HG03432 (cell line): Measurements from ENCODE around the gene AMH.

ENCODE experiments used
- ATAC-seq: cut with Tn5 transposase; IDR thresholded peaks from one replicate; pipeline ENCODE4 v1.9.1; 2021; ENCODE audit warnings: mild to moderate bottlenecking, moderate library complexity; ENCODE audit not compliant: unreplicated experiment

AMH gene

DNA sequence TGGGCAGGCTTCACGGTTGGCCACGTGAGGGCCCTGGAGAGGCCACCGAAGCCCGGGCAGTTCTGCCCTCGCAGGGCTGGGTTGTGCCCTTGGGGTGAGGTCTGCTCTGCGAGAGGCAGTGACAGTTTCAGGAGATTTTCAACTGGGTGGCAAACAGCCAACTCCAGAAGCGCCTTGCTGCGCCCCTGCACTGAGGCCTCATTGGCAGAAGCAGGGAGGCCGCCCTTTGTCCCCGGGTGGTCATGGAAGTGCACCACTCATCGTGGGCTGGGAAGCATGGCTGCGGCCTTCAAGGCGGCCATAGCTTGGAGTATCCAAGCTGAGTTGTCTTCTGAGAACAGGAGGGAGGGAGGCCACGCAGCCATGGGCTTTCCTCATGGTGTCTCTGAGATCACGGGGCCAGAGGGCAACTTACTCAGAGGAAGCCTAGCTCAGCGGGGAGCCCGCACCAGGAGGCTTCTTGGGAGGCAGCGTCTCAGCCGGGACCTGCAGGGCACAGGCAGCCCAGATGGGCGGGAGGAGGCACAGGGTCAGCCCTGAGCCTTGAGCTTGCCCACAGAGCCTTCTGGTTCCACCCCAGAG lies 27.8 kb upstream of the AMH start:
- ATAC-seq: no peak

DNA sequence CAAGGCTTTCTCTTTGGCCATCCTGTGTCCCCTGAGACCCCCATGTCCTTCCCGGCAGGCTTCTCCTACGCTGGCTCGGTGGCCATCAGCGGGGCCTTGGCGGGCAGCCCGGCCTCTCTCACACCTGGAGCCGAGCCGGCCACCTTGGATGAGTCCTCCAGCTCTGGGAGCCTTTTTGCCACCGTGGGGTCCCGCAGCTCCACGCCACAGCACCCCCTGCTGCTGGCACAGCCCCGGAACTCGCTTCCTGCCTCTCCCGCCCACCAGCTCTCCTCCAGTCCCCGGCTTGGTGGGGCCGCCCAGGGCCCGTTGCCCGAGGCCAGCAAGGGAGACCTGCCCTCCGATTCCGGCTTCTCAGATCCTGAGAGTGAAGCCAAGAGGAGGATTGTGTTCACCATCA lies 27.2 kb upstream of the AMH start:
- ATAC-seq: no peak

DNA sequence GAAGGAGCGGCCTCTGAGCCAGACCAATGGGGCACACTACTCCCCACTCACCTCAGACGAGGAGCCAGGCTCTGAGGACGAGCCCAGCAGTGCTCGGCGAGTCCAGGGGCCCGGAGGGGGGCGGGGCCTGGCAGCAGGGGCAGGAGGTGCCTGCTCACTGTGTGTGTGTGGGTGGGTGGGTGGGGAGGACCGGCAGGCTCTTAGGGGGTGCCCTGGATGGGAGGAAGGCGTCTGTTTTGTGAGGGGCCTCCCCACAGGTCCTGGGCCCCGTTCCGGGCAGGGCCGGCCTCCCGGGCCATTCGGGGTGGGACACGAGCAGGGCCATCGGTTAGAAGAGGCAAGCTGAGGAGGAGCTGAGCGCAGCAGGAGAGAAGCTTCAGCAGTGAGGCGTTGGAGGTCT lies 25.7 kb upstream of the AMH start:
- no peak for ATAC-seq

DNA sequence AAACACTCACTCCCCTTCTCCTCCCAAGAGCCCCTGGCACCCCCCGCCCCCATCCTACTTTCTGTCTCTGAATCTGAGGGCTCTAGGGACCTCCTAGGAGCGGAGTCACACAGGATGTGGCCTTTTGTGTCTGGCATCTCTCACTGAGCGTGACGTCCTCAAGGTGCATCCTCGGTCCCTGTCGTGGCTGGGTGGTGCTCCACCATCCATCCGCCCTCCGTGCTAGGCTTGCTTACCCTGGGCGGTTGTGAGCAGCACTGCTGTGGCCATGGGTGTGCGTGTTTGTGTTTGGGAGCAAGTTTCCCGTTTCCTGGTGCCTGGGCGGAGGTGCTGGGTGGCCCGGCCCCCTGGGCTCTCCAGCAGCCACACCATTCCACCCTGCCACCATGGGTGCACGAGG lies 25.2 kb upstream of the AMH start:
- peak; percentile 41 for ATAC-seq

DNA sequence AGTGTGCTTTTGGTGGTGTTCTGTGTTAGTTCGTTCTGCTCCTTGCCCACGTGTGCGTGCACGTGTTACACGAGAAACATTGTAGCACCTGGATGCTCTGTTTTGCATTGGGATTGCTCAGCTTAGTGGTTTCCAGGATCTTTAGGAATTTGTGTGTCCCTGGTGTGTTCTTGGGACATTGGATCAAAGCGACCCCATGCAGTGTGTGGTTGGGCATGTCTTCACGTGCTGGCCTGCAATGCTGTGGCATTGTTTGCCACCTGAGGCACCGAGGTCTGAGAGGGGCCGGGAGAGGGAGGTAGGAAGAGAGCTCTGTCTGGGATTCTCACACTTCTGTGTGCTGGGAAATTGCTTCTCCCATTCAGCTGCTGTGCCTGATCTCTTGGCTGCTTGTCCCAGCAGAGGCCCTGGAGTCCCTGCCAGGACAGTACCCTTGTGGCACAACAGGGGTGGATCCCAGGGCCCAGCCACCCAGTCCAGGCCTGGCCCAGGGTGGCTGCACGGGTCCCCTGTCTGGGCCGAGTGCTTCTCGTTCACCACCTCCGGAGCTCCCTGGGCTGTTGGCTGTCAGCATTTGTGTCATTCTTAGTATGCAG lies 24.3 kb upstream of the AMH start:
- no peak for ATAC-seq

DNA sequence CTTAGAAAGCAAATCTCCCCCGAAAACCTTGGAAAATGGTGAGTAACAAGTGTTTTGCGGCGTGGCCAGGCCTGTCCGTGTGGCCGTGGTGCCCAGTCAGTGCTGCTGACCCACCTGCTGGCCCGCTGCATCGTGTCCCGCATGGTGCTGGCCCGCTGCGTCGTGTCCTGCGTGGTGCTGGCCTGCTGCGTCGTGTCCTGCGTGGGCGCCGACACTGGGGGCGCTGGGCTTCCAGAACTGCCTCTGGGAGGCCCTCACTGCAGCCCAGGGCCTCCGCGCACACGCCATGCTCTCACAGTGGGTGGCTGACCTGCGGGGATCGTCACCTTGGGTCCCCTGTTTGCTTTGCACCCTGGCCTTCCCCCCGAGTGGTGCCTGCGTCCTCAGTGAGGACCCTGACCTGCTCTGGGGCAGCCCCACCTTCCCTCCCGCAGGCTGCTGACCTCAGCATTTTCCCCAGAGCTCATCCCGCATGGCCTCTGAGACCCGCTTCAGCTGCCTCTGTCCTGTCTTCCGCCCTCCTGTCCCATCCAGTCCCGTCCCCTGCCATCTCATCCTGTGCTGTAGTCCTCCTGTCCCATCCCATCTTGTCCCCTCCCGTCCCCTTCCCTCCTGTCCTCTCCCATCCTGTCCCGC lies 23.6 kb upstream of the AMH start:
- no peak for ATAC-seq

DNA sequence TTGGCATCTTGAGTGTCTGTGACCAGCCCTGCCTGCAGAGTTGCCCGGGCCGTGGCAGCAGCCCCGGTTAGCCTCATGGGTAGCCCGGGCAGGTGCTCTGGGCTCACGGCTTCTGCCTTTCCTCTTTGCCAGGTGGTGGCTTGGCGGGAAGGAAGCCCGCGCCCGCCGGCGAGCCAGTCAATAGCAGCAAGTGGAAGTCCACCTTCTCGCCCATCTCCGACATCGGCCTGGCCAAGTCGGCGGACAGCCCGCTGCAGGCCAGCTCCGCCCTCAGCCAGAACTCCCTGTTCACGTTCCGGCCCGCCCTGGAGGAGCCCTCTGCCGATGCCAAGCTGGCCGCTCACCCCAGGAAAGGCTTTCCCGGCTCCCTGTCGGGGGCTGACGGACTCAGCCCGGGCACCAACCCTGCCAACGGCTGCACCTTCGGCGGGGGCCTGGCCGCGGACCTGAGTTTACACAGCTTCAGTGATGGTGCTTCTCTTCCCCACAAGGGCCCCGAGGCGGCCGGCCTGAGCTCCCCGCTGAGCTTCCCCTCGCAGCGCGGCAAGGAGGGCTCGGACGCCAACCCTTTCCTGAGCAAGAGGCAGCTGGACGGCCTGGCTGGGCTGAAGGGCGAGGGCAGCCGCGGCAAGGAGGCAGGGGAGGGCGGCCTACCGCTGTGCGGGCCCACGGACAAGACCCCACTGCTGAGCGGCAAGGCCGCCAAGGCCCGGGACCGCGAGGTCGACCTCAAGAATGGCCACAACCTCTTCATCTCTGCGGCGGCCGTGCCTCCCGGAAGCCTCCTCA lies 22.9 kb upstream of the AMH start:
- no peak for ATAC-seq

DNA sequence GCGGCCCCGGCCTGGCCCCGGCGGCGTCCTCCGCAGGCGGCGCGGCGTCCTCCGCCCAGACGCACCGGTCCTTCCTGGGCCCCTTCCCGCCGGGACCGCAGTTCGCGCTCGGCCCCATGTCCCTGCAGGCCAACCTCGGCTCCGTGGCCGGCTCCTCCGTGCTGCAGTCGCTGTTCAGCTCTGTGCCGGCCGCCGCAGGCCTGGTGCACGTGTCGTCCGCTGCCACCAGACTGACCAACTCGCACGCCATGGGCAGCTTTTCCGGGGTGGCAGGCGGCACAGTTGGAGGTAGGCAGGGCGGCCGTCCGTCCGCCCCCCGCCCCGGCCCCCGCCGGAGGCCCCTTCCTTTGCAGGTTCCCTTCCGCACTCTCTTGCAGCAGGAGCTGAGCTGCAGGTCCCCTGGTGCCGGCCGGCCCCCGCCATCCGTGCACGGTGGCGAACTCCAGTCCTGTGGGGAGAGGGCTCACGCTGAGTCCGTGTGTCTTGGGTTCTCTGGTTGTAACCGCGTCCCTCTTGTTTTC lies 22.2 kb upstream of the AMH start:
- no peak for ATAC-seq

DNA sequence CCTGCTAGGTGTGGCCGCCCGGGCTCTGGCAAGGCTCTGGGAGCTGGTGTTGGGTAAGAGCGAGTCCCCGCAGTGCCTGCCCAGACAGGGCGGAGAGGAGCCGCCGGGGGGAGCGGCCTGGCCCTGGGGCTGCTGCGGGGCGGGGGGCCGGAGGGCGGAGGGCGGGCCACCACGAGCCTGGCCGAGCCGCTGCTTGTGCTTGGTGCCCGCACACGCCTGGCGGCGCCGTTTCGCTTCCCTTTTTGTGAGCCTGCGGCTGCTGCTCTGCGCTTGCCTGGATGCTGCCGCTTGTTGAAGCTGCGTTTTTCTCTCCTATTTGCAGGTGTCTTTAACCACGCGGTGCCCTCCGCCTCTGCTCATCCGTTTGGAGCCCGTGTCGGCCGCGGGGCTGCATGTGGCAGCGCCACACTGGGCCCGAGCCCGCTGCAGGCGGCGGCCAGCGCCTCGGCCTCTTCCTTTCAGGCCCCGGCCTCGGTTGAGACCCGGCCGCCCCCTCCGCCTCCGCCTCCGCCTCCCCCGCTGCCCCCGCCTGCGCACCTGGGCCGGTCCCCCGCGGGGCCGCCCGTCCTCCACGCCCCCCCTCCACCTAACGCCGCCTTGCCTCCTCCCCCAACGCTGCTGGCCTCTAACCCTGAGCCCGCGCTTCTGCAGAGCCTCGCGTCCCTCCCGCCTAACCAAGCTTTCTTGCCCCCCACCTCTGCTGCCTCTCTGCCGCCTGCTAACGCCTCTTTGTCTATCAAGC lies 21.5 kb upstream of the AMH start:
- no peak for ATAC-seq

DNA sequence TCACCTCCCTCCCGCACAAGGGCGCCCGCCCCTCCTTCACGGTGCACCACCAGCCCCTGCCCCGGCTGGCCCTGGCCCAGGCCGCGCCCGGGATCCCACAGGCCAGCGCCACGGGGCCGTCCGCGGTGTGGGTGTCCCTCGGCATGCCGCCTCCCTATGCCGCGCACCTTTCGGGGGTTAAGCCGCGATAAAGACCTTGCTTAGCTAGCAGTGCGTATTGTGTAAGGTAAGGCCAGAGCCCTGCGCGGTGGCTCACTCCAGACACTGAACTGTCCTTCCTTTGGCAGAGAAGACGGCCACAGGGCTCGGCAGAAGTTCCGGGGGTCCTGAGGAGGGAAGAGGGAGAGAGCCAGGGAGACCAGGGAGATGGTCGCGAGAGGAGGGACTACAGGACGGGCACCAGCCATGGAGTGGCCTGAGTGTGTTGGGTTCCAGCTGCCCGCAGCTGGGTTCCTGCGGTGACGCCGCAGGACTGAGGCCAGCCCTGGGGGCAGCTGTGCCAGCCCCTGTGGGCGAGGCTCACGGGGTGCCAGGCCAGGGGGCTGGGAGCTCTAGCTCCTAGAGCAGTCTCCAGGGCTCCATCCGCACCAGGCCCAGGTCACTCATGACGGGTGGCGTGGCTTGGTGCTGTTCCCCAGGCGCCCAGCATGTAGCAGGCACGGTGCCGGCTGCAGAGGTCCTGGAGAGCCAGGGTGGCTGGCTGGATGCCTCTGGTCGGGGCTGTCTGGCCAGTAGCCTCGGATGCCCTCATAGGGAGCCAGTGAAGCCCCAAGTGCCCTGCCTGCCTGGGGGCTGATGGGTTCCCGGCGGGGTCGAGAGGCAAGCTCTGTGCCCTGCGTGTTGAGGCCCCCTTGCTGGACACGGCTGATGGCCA lies 20.7 kb upstream of the AMH start:
- no peak for ATAC-seq

DNA sequence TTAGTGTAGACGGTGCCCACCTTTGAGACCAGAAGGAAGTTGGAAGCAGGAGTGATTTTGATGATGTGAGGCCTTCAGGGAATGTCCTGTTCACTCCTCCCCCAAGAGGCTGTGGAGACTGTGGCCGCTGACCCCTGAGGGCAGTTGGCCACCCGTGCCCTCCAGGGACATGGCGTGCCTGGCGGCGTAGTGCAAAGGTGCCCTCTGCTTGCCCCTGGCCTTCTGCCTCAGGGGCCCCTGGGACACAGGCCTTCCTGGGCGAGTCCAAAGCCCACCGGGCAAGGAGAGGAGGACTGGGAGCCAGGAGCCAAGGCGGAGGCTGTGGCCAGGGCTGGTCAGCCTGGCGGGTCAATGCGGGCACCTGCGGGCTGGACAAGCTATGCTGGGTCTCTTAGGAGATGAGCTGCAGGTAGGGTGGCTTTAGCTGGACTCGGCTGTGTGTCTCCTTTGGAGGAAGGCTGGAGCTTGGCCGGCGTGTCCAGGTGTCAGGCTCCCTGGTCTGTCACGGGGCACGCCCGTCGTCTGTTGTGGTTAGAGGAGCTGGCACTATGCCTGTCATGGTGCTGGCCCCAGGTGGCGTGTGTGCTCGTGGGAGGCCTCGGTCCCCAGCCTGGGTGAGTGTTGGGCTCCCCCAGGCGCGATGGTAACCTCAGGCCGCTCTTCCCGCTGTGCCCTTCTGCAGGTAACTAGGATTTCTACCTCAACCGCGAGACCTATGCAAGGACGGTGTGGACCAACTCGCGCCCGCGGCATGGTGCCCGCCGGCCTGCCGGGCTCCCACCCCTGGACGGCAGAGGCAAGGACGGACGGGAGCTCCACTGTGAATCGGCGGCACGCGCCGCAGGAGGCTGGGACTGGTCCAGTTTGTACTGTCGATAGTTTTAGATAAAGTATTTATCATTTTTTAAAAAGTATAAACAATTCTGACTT lies 19.8 kb upstream of the AMH start:
- no peak for ATAC-seq

DNA sequence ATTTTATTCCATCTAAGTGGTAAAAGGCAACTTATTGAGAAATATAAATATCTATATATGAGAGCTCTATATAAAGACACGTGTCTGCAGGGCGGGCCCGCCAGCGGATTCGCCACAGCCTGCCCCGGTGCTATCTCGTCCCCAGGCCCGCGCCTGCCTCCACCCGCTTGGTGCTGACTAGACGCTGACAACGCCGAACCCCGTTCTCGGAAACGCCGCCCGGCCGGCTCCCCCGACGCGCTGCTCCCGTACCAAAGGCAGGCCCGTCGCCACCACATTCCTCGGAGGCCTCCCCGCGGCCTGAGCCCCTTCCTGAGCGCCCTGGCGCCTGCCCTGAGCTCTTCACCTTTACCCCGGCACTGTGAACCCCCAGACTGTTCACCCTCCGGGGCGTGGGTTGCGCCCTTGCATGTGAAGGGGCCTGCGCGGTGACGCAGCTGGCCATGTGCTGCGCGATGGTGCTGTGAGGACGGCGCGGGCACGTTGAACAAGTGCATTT lies 19.0 kb upstream of the AMH start:
- no peak for ATAC-seq

DNA sequence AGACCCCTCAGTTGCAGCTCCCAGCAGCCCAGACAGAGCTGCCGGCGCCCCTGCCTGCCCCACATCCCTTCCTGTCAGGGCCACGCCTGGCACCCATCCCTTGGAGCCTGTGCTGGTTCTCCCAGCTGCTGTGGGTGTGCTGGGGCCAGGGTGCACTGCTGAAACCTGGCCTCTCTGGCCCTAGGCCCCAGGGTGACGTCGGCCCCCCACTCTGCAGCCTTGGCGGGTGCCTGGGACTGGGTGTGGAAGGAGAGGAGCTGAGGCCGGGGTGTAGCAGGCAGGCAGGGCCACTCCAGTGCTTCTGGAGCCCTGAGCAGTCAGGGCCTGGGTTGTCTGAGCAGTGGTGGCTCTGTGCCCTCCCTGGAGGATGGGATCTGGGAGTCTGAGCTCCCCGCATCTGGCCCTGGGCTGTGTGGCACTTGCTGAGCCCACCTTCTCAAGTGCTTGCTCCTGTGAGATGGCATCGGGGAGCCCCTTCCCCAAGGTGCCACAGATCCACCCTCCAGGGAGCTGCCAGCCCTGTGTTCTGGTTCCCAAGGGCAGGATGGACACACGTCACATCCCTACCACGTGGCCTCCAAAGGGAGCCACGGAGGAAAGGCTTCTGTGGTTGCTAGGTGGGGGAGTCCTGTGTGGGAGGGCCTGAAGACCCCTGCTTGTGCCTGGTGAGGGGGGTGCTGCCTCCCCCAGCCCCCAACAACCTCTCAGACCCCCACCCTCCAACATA lies 18.2 kb upstream of the AMH start:
- ATAC-seq: no peak

DNA sequence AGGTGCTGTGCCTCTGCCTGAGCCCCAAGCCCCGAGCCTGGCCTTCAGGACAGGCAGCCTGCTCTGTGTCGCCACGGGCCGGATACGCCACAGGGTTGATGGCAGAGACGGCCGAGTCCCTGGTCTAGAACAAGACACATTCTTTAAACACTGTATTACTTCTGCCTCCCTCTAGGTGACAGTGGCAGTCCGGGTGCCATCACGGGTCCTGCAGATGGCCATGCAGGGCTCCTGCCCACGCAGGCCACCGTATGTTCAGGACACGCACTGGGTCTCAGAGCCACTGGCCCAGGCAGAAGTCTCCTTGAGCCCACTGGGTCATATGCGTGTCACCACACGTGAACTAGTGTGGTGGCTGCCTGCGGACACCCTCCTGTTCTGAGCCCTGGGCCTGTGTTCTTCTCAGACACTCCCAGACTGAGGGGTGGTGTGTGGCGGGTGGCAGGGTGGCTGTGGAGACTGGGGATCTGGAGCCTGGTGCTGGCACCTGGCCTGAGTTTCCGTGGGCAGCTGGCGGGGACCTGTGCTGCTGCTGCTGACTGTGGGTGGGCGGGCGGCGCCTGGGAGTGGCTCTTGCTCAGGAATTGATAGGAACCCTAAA lies 17.4 kb upstream of the AMH start:
- no peak for ATAC-seq

DNA sequence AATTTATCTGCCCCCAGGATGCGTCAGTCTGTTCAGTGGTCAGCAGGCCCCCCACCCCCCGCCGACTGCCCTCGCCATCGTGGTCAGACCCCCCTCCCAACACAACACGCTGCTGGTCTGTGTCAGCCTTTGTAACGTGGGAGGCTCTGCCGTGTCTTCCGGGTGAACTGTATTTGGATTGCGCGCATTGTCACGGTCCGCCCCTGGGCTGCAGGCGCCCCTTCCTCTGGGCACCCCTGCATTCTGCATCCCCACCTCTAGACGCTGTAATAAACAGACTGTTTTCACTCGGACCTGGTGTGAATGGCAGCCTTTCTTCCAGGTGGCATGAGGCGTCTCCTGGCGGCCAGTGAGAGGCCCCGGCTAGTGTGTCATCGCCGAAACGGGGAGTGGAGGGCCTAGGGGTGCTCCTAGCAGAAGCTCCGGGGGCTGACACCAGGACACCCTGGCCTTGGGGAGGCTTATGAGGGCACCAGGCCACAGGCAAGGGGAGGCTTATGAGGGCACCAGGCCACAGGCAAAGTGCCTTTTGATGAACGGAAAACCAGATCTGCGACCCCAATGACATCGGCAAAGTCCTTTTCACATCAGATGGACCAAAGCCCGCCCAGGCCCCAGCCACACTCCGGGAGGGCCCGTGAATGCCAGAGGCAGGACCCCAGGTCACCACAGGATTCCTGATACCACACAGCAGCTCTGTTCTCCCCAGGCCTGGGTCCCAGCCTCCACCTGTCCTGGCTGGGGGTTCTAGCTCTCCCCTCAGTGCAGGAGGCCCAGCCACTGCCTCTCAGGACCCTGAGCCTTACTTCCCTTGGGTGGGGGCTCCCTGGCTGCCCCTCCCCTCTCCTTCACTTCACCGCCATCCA lies 16.6 kb upstream of the AMH start:
- ATAC-seq: no peak

DNA sequence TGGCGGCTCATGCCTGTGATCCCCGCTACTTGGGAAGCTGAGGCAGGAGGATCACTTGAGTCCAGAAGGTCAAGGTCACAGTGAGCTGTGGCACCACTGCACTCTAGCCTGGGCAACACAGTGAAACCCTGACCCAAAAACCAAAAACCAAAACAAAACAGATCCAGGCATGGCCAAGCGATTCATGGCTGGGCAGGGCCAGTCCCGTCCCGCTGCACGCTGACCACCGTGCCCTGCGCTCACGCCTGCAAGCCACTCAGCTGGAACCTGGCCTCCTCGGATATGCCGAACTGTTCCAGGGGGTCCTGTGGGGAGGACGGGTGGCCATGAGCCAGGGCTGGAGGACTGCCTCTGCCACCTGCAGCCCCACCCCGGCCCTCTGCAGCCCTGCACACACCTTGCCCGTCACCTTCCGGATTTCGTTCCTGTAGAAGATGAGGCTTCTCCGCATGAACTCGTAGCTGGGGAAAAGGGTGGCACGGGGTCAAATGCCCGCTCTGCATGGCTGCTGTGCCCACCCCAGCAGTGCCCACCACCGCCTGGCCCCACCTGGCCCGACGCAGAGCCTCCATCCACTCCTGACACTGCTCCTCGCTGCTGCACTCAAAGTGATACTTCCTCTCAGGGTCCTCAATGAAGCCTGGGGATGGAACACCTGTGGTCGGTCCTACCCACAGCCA lies 15.4 kb upstream of the AMH start:
- ATAC-seq: no peak
